GM21529 (cell line): Measurements from ENCODE around the gene RIC8B.
"Not testable (repeated sequence)": the region's sequence is repeated elsewhere in the genome, so short reads cannot be mapped to it uniquely, and the experiment has no call there.

Source experiments
- ATAC-seq: cut with Tn5 transposase; IDR thresholded peaks from one replicate; pipeline ENCODE4 v1.9.1; 2021; ENCODE audit not compliant: unreplicated experiment

RIC8B gene, protein sequence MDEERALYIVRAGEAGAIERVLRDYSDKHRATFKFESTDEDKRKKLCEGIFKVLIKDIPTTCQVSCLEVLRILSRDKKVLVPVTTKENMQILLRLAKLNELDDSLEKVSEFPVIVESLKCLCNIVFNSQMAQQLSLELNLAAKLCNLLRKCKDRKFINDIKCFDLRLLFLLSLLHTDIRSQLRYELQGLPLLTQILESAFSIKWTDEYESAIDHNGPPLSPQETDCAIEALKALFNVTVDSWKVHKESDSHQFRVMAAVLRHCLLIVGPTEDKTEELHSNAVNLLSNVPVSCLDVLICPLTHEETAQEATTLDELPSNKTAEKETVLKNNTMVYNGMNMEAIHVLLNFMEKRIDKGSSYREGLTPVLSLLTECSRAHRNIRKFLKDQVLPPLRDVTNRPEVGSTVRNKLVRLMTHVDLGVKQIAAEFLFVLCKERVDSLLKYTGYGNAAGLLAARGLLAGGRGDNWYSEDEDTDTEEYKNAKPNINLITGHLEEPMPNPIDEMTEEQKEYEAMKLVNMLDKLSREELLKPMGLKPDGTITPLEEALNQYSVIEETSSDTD

DNA sequence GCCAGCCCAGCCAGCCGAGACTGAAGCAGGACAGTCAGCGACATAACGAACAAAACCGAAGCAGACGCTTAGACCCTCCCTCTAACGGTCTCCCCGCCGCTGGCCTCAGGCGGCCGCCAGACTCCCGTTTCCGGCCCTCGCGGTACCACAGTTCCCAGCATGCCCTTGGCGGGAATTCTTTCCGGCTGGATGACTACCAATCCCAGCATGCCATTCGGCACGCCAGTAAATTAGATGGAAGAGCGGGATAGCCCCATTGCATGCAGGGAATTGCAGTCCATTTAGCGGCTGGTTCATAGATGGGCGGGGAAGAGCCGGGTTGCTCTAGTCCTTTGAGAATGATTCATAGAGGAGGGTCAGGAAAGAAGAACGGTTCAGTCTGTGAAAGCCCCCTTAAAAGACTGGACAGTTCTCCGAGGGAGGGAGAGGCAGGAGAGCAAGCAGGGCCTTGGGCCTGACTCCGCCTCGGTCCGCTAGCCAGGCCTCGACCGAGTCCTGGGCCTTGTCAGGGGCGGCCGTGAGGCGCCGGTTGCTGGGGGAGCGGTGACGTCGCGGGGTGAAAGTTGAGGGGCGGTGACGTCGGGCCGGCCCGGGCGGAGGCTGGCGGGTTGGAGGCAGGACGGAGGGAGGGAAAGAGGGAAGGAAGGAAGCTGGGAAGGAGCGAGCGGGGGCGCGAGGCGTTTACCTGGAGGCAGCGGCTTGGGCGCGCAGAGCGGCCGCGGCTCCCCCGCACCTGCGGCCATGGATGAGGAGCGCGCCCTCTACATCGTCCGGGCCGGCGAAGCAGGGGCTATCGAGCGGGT, at the start of gene RIC8B:
Gene RIC8B, plus strand, starts transcription at position 678 of the 803 bp plus-strand sequence. Its CDS starts 64 bp downstream, at position 742.
- peak; percentile 90 for ATAC-seq

DNA sequence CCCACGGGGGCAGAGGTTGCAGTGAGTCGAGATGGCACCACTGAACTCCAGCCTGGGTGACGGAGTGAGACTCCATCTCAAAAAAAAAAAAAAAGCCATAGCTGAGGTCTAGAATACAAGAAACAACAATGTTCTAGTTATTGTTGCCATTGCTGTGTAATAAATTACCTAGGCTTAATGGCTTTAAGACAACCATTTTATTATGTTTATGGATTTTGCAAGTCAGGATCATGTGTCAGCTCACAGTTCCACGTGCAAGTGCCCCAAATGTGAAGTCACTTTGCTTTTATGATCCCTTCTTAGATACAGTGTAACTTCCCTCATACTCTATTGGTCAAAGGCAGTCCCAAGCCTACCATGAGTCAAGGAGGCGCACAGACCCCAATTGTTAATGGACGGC, 49.5 kb upstream of the RIC8B start:
- no peak for ATAC-seq

DNA sequence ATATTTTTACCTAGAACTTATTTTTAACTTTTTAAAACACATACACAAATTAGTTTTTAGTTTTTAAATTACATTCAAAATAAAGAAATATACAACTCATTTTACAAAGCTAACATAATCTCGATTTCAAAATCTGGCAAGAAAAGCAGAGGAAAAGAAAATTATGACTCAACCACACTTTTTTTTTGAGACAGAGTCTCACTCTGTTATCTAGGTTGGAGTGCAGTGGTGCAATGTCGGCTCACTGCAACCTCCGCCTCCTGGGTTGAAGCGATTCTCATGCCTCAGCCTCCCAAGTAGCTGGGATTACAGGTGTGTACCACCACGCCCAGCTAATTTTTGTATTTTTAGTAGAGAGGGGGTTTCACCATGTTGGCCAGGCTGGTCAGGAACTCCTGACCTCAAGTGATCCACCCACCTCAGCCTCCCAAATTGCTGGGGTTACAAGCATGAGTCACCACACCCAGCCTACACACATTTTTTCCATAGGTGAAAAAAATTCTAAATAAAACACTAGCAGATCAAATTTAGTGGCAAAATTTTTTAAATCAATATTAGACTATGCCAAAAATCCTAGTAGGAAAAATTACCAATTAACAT, 47.8 kb upstream of the RIC8B start:
- ATAC-seq, result not testable (repeated sequence)

DNA sequence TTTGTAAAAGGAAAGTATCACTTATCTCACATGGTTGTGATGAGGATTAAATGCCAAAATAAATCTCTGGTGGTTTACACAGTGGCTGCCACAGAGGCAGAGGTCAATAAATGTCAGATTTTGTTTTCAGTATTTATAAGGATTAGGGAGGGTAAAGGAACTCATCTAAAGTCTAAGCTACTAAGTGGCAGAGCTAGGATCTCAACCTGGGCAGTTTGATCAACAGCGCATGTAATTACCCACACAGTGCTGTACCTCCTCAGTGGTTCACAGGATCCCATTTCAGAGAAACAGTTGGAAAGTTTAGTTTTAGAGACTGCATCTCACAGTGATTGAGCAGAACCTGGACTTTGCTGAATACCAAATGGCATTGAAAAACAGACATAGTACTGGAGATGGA, 44.9 kb upstream of the RIC8B start:
- no peak for ATAC-seq

DNA sequence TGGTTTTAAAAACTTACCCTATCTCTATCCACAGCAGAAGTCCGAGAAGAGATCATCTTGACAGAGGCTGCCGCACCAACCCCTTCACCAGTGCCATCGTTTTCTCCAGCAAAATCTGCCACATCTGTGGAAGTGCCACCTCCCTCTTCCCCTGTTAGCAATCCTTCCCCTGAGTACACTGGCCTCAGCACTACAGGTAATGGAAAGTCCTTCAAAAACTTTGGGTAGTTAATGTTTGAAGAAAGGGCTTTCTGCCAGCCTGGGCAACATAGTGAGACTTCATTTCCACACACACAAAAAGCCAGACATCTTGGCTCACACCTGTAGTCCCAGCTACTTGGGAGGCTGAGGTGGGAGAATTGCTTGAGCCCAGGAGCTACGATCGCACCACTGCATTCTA, 41.6 kb upstream of the RIC8B start:
- no peak for ATAC-seq

DNA sequence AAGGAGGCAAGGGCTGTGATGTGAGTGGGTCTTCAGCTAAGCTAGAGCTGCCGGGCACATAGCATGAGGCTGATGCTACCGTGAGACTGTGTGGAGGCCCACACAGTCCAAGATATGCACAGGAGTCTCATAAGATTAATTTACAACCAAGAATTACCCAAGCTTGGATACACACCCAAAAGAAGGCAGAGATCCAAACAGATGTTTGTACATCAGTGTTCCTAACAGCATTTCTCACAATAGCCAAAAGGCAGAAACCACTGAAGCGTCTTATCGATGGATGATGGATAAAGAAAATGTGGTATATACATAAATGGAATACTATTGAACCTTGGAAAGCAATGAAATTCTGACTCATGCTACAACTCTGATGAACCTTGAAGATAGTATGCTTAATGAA, 40.8 kb upstream of the RIC8B start:
- no peak for ATAC-seq

DNA sequence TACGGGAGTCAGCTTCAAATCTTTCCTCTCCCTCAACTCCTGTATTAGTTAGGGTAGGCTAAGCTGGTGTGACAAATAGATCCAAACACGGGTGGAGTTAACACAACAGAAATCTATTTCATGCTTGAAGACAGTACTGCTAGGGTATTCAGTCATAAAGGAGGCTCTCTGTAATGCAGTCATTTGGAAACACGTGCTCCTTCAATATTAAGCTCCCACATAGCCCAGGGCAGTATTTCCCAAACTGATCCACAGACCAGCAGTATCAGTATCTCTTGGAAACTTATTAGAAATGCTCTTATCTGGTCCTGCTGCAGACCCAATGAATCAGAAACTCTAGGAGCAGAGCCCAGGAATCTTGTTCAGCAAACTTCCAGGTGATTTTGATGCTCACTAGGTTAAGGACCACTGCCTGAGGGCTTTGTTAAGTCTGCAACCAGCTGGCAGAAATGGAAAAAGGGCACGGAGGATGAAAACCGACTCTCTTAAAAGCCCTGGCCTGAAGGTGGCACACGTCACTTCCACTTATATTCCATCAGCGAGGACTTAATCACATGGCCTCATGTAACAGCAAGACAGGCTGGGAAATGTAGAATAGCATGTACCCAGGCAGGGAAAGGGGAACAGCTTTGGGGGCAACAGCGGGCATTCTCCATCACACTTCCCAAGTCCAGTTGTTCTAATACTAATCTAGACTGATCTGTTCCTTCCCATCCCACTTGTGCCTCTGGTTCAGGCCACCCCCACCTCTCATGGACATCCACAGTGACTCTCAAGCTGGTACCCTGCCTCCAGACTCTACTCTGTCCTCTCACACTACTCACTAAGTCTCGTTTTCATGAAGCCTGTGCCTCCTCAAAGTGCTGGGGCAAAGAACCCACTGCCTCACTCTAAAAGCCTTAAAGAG, 38.2 kb upstream of the RIC8B start:
- ATAC-seq, result no peak

DNA sequence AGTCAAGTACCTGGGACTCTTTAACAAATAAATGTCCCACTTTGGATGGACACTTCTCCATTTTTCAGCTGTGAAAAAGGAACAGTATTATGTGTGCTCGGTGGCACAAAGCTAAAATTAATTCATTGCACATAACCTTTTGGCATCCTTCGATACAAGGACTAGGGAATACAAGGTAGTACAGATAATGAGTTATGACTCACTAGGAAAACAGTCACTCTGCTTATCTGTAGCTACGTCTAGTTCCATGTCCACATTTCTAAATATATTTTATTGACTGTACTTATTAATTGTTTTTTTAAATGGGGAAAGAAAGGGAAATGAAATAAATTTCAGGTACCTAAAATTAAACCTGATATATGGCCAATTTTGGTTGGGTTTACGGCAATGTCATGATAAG, 35.2 kb upstream of the RIC8B start:
- ATAC-seq, result no peak

DNA sequence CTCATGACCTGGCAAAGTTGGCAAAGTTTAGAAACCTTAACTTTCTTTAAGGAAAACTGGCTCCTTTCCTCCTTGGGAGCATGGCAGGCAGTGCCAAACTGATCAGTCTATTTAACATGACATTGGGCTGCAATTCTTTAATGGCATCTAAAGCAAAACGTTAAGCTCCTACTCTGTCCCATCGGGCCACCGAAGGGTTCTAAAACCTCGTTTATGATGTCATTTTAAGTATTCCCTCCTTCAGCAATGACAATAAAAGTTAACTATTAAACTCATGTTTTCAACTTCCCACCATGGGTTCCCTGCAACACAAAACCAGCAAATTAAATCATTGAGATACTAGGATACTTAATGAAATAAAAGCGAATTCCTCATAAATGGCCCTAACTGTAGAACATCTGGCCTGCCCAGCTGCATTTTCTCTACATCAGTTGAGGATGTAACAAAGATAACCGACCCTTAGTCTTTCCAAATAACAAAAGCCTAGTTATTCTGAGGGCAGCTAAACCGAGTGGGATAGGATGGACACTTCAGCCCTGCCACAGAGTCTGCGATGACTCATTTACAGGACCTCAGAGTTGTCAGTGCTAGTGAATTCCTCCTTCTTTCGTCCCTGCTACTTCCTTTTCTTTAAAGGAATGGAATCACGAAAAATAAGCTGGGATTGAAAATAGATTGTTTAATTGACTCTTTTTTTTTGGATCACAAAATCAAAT, 34.5 kb upstream of the RIC8B start:
- no peak for ATAC-seq

DNA sequence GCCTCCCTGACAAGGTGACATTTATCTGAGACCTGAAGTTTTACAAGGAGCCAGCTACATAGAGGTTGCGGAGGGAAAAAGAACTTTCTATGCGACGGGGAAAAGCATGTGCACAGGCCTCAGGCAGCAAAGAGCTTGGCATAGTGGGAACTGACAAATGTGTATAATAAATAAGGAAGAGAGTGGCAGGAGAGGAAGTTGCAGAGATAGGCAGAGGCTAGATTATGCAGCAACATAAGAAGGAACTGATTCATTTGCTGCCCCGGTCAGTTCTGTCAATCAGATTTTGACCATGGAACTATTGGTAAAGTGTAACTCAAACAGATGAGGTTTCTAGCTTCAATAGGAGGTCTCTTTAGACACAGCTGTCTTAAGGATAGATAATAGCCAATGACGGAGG, 33.7 kb upstream of the RIC8B start:
- no peak for ATAC-seq

DNA sequence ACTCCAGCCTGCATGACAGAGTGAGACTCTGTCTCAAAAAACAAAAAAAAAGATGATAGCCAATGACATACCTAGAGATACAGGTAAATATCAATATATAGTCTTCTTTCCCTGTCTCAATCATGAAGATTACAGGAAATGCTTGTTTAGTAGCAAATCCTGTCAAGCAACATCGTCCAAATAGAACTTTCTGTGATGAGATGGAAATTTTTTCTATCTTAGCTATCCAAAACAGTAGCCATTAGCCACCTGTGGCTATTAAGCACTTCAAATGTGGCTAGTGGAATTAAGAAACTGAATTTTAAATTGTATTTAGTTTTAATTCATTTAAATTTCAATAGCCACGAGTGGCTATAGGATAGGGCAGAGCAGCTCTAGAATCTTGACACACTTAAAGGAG, 33.2 kb upstream of the RIC8B start:
- ATAC-seq, result no peak

DNA sequence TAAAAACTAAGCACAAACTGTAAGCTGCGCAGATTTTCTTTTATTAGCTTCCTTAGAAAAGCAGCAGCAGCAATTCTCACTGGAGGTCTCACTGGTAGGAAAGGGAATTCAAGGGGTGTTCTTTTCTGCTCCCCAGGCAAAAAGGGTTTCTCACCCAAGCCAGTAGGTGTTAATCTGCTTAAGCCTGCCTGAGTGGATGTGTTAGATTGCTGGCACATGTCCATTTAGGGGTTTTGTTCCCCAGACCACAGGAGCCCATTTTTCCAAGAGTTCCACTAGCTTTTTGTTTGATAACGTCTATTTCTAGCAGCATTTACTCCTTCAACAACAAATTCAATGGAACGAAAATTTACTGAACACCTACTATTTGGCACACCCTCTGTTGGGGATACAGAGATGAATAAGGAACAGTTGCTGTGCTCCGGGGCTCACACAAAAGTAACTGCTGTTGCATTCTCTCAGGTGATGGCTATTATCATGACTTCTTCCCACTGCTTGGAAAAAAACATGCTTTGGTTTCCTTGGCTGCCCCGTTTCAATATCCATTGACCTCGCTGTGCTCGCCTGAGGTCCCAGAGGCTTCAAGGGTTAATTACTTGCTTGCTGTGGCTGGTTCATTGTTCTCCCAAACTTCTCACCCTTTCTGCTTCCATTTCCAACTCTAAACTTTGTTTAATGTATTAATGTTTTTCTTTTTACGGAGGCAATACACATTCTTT, 31.1 kb upstream of the RIC8B start:
- ATAC-seq, result no peak

DNA sequence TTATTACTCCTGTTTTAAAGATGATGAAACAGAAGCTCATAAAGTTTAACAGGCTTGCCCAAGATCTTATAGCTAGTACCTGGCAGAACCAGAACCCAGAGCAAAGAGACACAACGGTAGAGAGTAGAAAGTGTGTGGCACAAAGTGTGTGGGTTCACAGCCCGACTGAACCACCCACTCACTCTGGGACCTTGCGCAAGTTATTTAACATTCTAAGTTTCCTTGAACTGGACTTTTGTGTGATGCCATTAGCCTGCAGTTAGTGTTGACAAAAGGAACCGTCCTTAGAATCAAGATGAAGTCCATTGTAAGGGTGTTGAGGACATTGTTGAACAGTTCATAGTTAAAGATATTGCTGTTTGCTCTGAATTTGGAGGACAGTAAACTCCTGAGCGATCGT, 29.9 kb upstream of the RIC8B start:
- no peak for ATAC-seq

DNA sequence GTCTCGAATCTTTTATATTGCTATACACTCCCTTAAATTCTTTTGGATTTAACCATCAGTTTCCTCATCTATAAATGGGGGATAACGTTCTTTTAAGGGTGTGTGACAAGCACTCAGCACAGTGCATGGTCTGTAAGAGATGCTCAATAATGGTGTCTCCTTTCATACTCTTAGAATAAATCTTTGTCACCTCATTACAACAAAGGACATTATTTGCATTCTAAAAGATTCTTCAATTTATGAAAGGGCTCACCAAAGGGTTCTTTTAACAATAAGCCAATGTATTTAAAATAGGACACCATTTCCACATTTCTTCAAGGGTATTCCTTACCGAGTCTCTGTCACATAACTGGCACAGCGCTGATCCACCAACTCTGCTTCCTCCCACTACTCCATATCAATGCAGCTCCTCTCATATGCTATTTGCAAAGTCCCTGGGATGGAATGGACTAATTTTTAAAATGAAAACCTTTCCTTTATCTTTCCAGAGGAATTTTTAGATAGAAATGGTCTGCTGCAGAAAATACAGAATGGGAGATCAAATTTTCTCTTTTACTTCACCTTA, 29.2 kb upstream of the RIC8B start:
- ATAC-seq, result no peak

DNA sequence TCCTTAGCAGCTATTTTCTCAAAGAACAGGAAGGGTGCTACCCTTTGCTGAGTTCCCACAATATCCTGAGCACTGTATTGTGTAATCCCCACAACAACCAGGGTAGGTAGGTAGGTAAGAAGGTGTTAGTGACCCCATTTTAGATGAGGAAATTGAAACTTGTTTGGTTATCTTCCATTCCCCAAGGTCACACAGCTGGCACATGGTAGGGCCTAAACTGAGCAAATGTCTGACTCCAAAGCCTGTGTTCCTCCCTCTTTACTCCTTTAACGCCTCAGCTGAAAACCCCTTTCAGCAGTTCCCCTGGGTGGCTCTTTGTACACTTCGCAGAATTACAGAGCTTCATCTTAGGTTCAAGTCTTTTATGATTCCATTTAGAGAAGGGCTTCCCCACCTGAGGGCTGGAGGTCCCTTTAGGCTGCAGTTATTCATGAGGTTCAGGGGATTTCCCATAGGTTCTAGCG, 26.5 kb upstream of the RIC8B start:
- no peak for ATAC-seq

DNA sequence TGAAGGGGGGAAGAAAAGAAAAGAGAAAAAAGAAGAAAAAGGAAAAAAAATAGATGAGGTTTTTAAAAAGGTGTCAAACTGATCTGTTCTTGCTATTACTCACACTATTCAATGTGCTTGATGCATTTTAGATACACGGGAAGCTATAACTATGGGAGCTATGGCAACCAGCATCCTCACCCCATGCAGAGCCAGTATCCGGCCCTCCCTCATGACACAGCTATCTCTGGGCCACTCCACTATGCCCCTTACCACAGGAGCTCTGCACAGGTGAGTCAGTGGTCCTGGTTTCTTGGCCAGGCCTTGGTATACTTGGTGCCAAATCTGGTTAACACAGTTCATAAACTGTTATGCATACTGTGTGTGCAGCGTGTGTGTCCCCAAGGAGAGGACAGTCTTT, 24.0 kb upstream of the RIC8B start:
- ATAC-seq, result no peak

DNA sequence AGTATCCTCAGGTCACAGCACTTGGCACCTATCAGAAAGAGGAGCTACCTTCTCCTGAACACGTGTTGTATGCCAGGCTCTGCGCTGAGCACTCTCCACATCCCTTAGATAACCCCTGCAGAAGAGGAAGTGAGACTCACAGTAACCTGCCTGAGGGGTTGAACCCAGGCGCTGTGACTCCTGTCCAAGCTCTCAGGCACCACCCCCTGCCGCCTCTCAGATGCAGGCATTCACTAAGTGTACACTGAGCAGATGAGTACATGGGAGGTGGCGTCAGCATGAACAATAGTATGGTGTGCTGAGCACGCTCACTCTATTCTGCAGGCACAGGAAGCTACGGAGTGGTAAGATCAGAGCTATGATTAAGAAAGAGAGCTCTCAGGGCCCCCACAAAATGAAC, 21.0 kb upstream of the RIC8B start:
- peak; percentile 98 for ATAC-seq

DNA sequence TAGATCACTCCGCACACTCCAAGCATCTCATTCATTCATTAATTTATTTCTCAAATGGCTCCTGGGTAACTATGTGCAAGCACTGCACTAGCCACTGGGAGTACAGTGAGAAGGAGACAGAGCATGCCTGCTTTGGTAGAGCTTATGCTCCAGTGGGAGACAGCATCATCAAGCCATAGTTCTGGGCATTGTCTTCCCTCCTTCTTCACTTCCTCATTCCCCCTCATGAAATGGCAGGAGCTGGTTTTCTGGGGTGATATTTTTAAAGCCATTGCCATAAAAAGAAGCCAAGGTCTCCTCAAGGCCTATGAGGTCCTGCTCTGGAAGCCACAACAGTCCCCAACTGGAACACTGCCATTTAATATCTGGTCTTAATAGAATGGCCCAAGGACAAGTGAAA, 20.2 kb upstream of the RIC8B start:
- ATAC-seq, result no peak
